H1 (cell line): ENCODE results near the gene COQ7. TPM values are rescaled to one million over a fixed set of nuclear protein-coding genes. Genes with fewer than 3 reads are reported as not detected.

Source experiments
- CTCF ChIA-PET: fragments of 300-600 bp; sonication (Branson Sonifier 250); formaldehyde crosslinking; loops from one replicate; lab custom pipeline; 2021; ENCODE audit not compliant: partially characterized antibody; lab: Charles Lee
- POLR2A ChIA-PET: fragments of 300-600 bp; sonication (Branson Sonifier 250); formaldehyde crosslinking; loops from one replicate; lab custom pipeline; 2021; ENCODE audit warnings: inconsistent platforms; ENCODE audit not compliant: partially characterized antibody; lab: Charles Lee
- DNase-seq, 2 experiments: peaks; one replicate each; pipeline versions ENCODE4 v3.0.0 to v3.0.0-alpha.2; 2010 to 2022; ENCODE audit warnings: low spot score in 2 of 2, low read depth in 1 of 2, mixed read lengths in 1 of 2
- FAIRE-seq: peaks from 2 replicates; lab custom pipeline; 2011; peaks lifted over from hg19 to GRCh38; lab: Jason Lieb, UNC
- H2AFZ ChIP-seq: 2 replicates; pipeline ENCODE4 v1.8.1; 2012; ENCODE audit warnings: low read length, inconsistent platforms
- H2AK5ac ChIP-seq: 2 replicates; pipeline ENCODE4 v1.6.1; 2013; ENCODE audit warnings: low read depth, low read length
- H2BK120ac ChIP-seq: replicated peaks from 2 replicates; pipeline ENCODE3; 2013; ENCODE audit warnings: low read depth, low read length, inconsistent platforms
- H2BK12ac ChIP-seq: 2 replicates; pipeline ENCODE4 v1.6.1; 2013; ENCODE audit warnings: low read depth, low read length
- H2BK15ac ChIP-seq: 2 replicates; pipeline ENCODE4 v1.6.1; 2013; ENCODE audit warnings: low read length
- H2BK20ac ChIP-seq: 2 replicates; pipeline ENCODE4 v1.6.1; 2013; ENCODE audit warnings: low read length
- H2BK5ac ChIP-seq: 2 replicates; pipeline ENCODE4 v1.6.1; 2013; ENCODE audit warnings: low read depth, low read length
- H3K14ac ChIP-seq: 2 replicates; pipeline ENCODE4 v1.6.1; 2013; ENCODE audit warnings: inconsistent platforms; ENCODE audit not compliant: insufficient read length
- H3K18ac ChIP-seq: 2 replicates; pipeline ENCODE4 v1.6.1; 2013; ENCODE audit warnings: low read length; ENCODE audit errors: extremely low read depth
- H3K23ac ChIP-seq: 2 replicates; pipeline ENCODE4 v1.6.1; 2013; ENCODE audit warnings: inconsistent platforms; ENCODE audit not compliant: insufficient read length
- H3K23me2 ChIP-seq: 2 replicates; pipeline ENCODE4 v1.6.1; 2013; ENCODE audit warnings: low read depth, low read length
- H3K27ac ChIP-seq: 2 replicates; pipeline ENCODE4 v1.6.1; 2011; ENCODE audit warnings: low read depth, low read length, inconsistent platforms
- H3K27me3 ChIP-seq, 4 experiments: replicated peaks in 1 of 4; 1 replicate in 1 of 4; 2 replicates in 3 of 4; pipeline versions ENCODE4 v1.6.1 to v1.8.1; 2011 to 2013; ENCODE audit warnings: low read length in 3 of 4, mild to moderate bottlenecking in 3 of 4, inconsistent platforms in 2 of 4, mixed read lengths in 2 of 4, moderate library complexity in 1 of 4; ENCODE audit not compliant: control insufficient read depth in 3 of 4, insufficient read depth in 3 of 4; ENCODE audit errors: extremely low read depth in 1 of 4
- H3K36me3 ChIP-seq, 4 experiments: 2 replicates each; pipeline versions ENCODE4 v1.6.1 to v1.8.1; 2011 to 2013; ENCODE audit warnings: mild to moderate bottlenecking in 4 of 4, low read length in 3 of 4, moderate library complexity in 2 of 4, control low read depth in 1 of 4, inconsistent platforms in 1 of 4; ENCODE audit not compliant: insufficient read depth in 4 of 4, control insufficient read depth in 2 of 4
- H3K4ac ChIP-seq: replicated peaks from 2 replicates; pipeline ENCODE3; 2013; ENCODE audit warnings: low read length, low read depth, mixed read lengths, inconsistent platforms; ENCODE audit not compliant: insufficient read length
- H3K4me1 ChIP-seq, 4 experiments: replicated peaks in 1 of 4; 1 replicate in 1 of 4; 2 replicates in 3 of 4; pipeline versions ENCODE4 v1.6.1 to v1.8.1; 2011 to 2013; ENCODE audit warnings: low read length in 3 of 4, inconsistent platforms in 2 of 4, mixed read lengths in 1 of 4; ENCODE audit not compliant: insufficient read depth in 4 of 4, control insufficient read depth in 3 of 4
- H3K4me2 ChIP-seq, 2 experiments: 2 replicates each; pipeline versions ENCODE4 v1.6.1 to v1.8.1; 2011 to 2013; ENCODE audit warnings: low read depth in 2 of 2, low read length in 2 of 2, control low read depth in 1 of 2, inconsistent platforms in 1 of 2, mild to moderate bottlenecking in 1 of 2; ENCODE audit not compliant: insufficient read depth in 1 of 2
- H3K4me3 ChIP-seq, 4 experiments: fragments of 200-600, 300-600 bp in 1 of 4; sonication (generic), shearing (Covaris generic), sonication (Bioruptor Twin) in 1 of 4; 2 replicates each; pipeline versions ENCODE4 v1.5.1 to v1.8.1; 2011 to 2016; ENCODE audit warnings: low read length in 4 of 4, low read depth in 3 of 4, control low read depth in 2 of 4, inconsistent platforms in 2 of 4, mild to moderate bottlenecking in 2 of 4, mixed read lengths in 1 of 4, moderate library complexity in 1 of 4; ENCODE audit not compliant: insufficient read depth in 2 of 4; ENCODE audit errors: extremely low read depth in 1 of 4
- H3K56ac ChIP-seq: replicated peaks from 2 replicates; pipeline ENCODE3; 2013; ENCODE audit warnings: low read depth, mild to moderate bottlenecking, mixed read lengths, low read length, inconsistent platforms; ENCODE audit not compliant: insufficient read length
- H3K79me1 ChIP-seq: 2 replicates; pipeline ENCODE4 v1.6.1; 2013; ENCODE audit warnings: low read depth, low read length, control low read depth
- H3K79me2 ChIP-seq, 2 experiments: 2 replicates each; pipeline versions ENCODE4 v1.6.1 to v1.8.1; 2012 to 2013; ENCODE audit warnings: low read length in 2 of 2, mild to moderate bottlenecking in 2 of 2, inconsistent platforms in 1 of 2; ENCODE audit not compliant: insufficient read depth in 2 of 2, control insufficient read depth in 1 of 2
- H3K9ac ChIP-seq, 4 experiments: replicated peaks in 1 of 4; 1 replicate in 1 of 4; 2 replicates in 3 of 4; pipeline versions ENCODE4 v1.6.1 to v1.8.1; 2011 to 2013; ENCODE audit warnings: low read depth in 3 of 4, low read length in 3 of 4, control low read depth in 2 of 4, mild to moderate bottlenecking in 2 of 4, moderate library complexity in 2 of 4, inconsistent platforms in 1 of 4; ENCODE audit errors: extremely low read depth in 1 of 4
- H3K9me3 ChIP-seq, 2 experiments: 2 replicates each; pipeline versions ENCODE4 v1.6.1 to v1.8.1; 2012 to 2013; ENCODE audit warnings: mild to moderate bottlenecking in 2 of 2, moderate library complexity in 2 of 2, control low read depth in 1 of 2, inconsistent platforms in 1 of 2, low read depth in 1 of 2, low read length in 1 of 2, mixed read lengths in 1 of 2; ENCODE audit not compliant: insufficient read depth in 2 of 2
- H4K20me1 ChIP-seq, 2 experiments: replicated peaks in 1 of 2; 2 replicates each; pipeline versions ENCODE3 to v1.8.1; 2011 to 2013; ENCODE audit warnings: inconsistent platforms in 2 of 2, low read length in 2 of 2, mild to moderate bottlenecking in 1 of 2; ENCODE audit not compliant: insufficient read depth in 2 of 2, control insufficient read depth in 1 of 2
- H4K5ac ChIP-seq: 2 replicates; pipeline ENCODE4 v1.6.1; 2013; ENCODE audit warnings: low read length, low read depth, mixed read lengths, inconsistent platforms; ENCODE audit not compliant: insufficient read length
- H4K8ac ChIP-seq: 2 replicates; pipeline ENCODE4 v1.8.0; 2013; ENCODE audit warnings: mild to moderate bottlenecking, moderate library complexity, low read length, inconsistent platforms; ENCODE audit not compliant: insufficient read depth; ENCODE audit errors: extremely low read depth
- H4K91ac ChIP-seq: replicated peaks from 2 replicates; pipeline ENCODE3; 2013; ENCODE audit warnings: low read length, mixed read lengths, inconsistent platforms; ENCODE audit not compliant: insufficient read length
- ASH2L ChIP-seq: fragments of 200-600, 300-600 bp; sonication (generic); IDR thresholded peaks from one replicate; pipeline ENCODE4 v1.7.1; 2017; ENCODE audit warnings: low read length
- FOSL1 ChIP-seq: IDR thresholded peaks from 2 replicates; pipeline ENCODE4 v1.6.1; 2011; ENCODE audit warnings: mild to moderate bottlenecking, low read depth, low read length, moderate library complexity; ENCODE audit not compliant: insufficient read depth
- JUN ChIP-seq: IDR thresholded peaks from 2 replicates; pipeline ENCODE4 v1.6.1; 2011; ENCODE audit warnings: low read depth, mild to moderate bottlenecking, improper control_type of control experiment, low read length
- TAF1 ChIP-seq: IDR thresholded peaks from 2 replicates; pipeline ENCODE4 v1.6.1; 2011; ENCODE audit warnings: mild to moderate bottlenecking, low read depth, low read length
- TEAD4 ChIP-seq: IDR thresholded peaks from 2 replicates; pipeline ENCODE4 v1.6.1; 2012; ENCODE audit warnings: low read depth, low read length, inconsistent platforms, mixed read lengths
- WGBS, 2 experiments: shearing (Covaris generic) in 1 of 2; methylation state at CpG; one replicate each; pipeline versions ENCODE4 v1.1.6 to v1.1.7; 2013 to 2015; ENCODE audit warnings: low lambda C conversion rate in 2 of 2, mixed read lengths in 2 of 2, inconsistent platforms in 1 of 2, low coverage in 1 of 2, missing lambda C conversion rate in 1 of 2; ENCODE audit not compliant: insufficient replicate concordance in 2 of 2, insufficient coverage in 1 of 2, insufficient read length in 1 of 2; ENCODE audit errors: extremely low coverage in 1 of 2, missing lambda C conversion rate in 1 of 2; 5-methylcytosine and 5-hydroxymethylcytosine counted together
- polyA plus RNA-seq, 7 experiments: library from polyadenylated mRNA; depleted of rRNA in 3 of 7; stranded (reverse) in 5 of 7; unstranded in 2 of 7; fragments of >200 nt in 5 of 7; fragments of 200-250 nt in 2 of 7; gene quantifications; 1 replicate in 5 of 7; 2 replicates in 1 of 7; 4 replicates in 1 of 7; pipeline versions ENCODE4 v1.2.1 to v1.2.3, GENCODE V29; 2011 to 2013; ENCODE audit warnings: missing spikeins in 2 of 7, mixed read lengths in 2 of 7
- total RNA-seq: library from RNA; stranded (reverse); fragmentation: NEBNext Ultra II Directional; extraction: Animal tissue kit (Norgen Biotek cat#: 25700); gene quantifications from 2 replicates; pipeline ENCODE4 v1.2.1, GENCODE V29; 2021

COQ7 gene
- total and polyA plus RNA-seq, 2 of the 8 experiments (the other 6 are each of a cell fraction or from before 2014, with no cell fraction given) = 7.1 to 15.2 TPM

DNA sequence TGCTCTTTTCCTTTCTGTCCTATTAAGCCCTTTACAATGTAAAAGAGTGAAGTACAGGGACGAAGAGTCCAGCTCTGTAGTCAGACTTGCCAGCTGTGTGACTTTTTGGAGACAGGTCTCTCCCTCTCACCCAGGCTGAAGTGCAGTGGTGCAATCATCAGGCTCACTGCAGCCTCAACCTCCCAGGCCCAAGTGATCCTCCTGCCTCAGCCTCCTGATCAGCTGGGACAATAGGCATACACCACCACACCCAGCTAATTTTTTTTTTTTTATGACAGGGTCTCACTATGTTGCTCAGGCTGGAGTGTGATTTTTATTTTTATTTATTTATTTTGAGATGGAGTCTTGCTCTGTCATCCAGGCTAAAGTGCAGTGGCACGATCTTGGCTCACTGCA is 39.2 kb downstream of the COQ7 start:
- no peak overlapping the region for H3K27ac ChIP-seq
- H3K4ac ChIP-seq = no peak overlapping the region
- peaks cover 0 to 3% (median 0%) of the 10 kb centered on the region in 4 experiments; a peak in 1 of 7 replicates for H3K4me1 ChIP-seq
- no peak overlapping the region for H2BK20ac ChIP-seq
- no peak for FAIRE-seq
- no peak overlapping the region for H2BK120ac ChIP-seq
- no peak overlapping the region for H3K14ac ChIP-seq
- H3K9ac ChIP-seq = no peak overlapping the region
- H4K91ac ChIP-seq = no peak overlapping the region
- DNase-seq = no peak
- H3K18ac ChIP-seq = no peak overlapping the region
- 89% methylated on average over 2 of the region's 2 CpGs; no CpG with 5 or more reads in 1 of the 2 experiments for WGBS, 2 experiments
- H2BK12ac ChIP-seq = no peak overlapping the region
- no peak overlapping the region for H2BK15ac ChIP-seq
- TF ChIP-seq TEAD4 (no peak), TAF1 (no peak), ASH2L (no peak), JUN (no peak), FOSL1 (no peak)
- no peak overlapping the region for H3K23ac ChIP-seq
- ChIA-PET POLR2A (interaction anchor here (1.8 kb wide), 1 partner anchor 12 kb away, joined by 5 read pairs; no protein-coding TSS in a partner anchor), CTCF (interaction anchor here (2.8 to 5.2 kb wide), 2 partner anchors 8 to 12 kb away, joined by 14 to 27 read pairs; partner anchors contain the start of gene ITPRIPL2)
- no peak overlapping the region for H2AFZ ChIP-seq
- no peaks in the 10 kb centered on the region for H4K20me1 ChIP-seq
- H3K79me1 ChIP-seq = no peaks in the 10 kb centered on the region
- H2AK5ac ChIP-seq = no peak overlapping the region
- no peak overlapping the region for H3K4me3 ChIP-seq
- H3K9me3 ChIP-seq = no peaks in the 10 kb centered on the region
- no peak overlapping the region for H4K8ac ChIP-seq
- no peak overlapping the region for H3K56ac ChIP-seq
- H3K27me3 ChIP-seq = no peaks in the 10 kb centered on the region
- no peak overlapping the region for H3K4me2 ChIP-seq
- H2BK5ac ChIP-seq = no peak overlapping the region
- no peaks in the 10 kb centered on the region for H3K79me2 ChIP-seq
- no peaks in the 10 kb centered on the region for H3K36me3 ChIP-seq
- no peak overlapping the region for H4K5ac ChIP-seq
- no peaks in the 10 kb centered on the region for H3K23me2 ChIP-seq
